DOHH2 (cell line): ENCODE measurements around the gene EFNA5.

ENCODE experiments used
- H3F3A ChIP-seq: fragments of 200-600 bp; sonication (generic), shearing (Covaris generic); 2 replicates; pipeline ENCODE4 v1.6.0; 2016; ENCODE audit warnings: antibody characterized with exemption, mild to moderate bottlenecking; ENCODE audit not compliant: control insufficient read depth, insufficient read depth
- H3K27ac ChIP-seq: fragments of 200-600 bp; sonication (generic); 2 replicates; pipeline ENCODE4 v1.5.1; 2014; ENCODE audit warnings: low read depth, mild to moderate bottlenecking, low read length, moderate library complexity
- H3K27me3 ChIP-seq: fragments of 200-600 bp; sonication (generic); 2 replicates; pipeline ENCODE4 v1.6.1; 2014; ENCODE audit warnings: mild to moderate bottlenecking, low read length, mixed read lengths; ENCODE audit not compliant: control insufficient read depth
- H3K36me3 ChIP-seq: fragments of 200-600 bp; sonication (generic); 2 replicates; pipeline ENCODE4 v1.6.1; 2014; ENCODE audit warnings: mild to moderate bottlenecking, low read length, moderate library complexity, mixed read lengths; ENCODE audit not compliant: control insufficient read depth
- H3K4me1 ChIP-seq: fragments of 200-600 bp; sonication (generic); 2 replicates; pipeline ENCODE4 v1.6.1; 2014; ENCODE audit warnings: mild to moderate bottlenecking, low read length, mixed read lengths; ENCODE audit not compliant: control insufficient read depth
- H3K4me2 ChIP-seq: fragments of 200-600 bp; sonication (generic); 2 replicates; pipeline ENCODE4 v1.6.0; 2014; ENCODE audit warnings: mild to moderate bottlenecking, low read length, moderate library complexity
- H3K4me3 ChIP-seq: fragments of 200-600 bp; sonication (generic); 2 replicates; pipeline ENCODE4 v1.5.1; 2014; ENCODE audit warnings: mild to moderate bottlenecking, low read length, mixed read lengths
- H3K79me2 ChIP-seq: fragments of 200-600 bp; sonication (generic); 2 replicates; pipeline ENCODE4 v1.6.1; 2014; ENCODE audit warnings: mild to moderate bottlenecking, low read length, mixed read lengths; ENCODE audit not compliant: control insufficient read depth
- H3K9me2 ChIP-seq: fragments of 200-600 bp; sonication (generic); replicated peaks from 2 replicates; pipeline ENCODE4 v1.6.1; 2014; ENCODE audit warnings: mild to moderate bottlenecking, low read length, mixed read lengths; ENCODE audit not compliant: control insufficient read depth
- H3K9me3 ChIP-seq: fragments of 200-600 bp; sonication (generic); 2 replicates; pipeline ENCODE4 v1.6.1; 2014; ENCODE audit warnings: antibody characterized with exemption, low read length, mixed read lengths; ENCODE audit not compliant: control insufficient read depth, insufficient read depth
- H4K20me1 ChIP-seq: fragments of 200-600 bp; sonication (generic); 2 replicates; pipeline ENCODE4 v1.6.0; 2014; ENCODE audit warnings: low read depth, mild to moderate bottlenecking, antibody characterized with exemption, low read length, moderate library complexity; ENCODE audit not compliant: control insufficient read depth, insufficient read depth
- EZH2phosphoT487 ChIP-seq: fragments of 200-600 bp; sonication (generic); IDR thresholded peaks from 2 replicates; pipeline ENCODE4 v1.6.1; 2017; ENCODE audit warnings: borderline replicate concordance, mild to moderate bottlenecking, antibody characterized with exemption, low read length, moderate library complexity, mixed read lengths
- TF ChIP-seq, protein P1 (sequence below): fragments of 200-600 bp; sonication (generic); IDR thresholded peaks from one replicate; pipeline ENCODE4 v1.5.1; 2014; ENCODE audit warnings: antibody characterized with exemption, mild to moderate bottlenecking, low read depth, low read length; ENCODE audit not compliant: poor library complexity, severe bottlenecking

EFNA5 gene

DNA sequence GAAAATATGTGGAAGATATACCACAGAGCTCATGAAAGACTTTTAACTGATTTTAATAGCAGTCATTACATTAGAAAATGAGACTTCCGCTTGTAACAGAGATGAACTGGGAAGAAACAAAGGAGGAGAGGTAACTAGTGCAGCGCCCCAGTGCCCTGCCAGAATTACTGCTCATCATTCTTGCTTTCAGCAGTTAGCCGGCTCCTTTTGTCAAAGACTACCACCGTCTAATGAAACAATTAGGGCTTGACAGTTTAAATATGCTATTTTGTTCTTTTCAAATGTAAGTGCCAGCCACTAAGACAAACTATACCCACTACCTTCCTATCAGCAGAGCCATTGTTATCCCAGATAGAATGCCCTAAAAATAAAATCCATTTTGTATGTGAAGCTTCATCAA lies 328.4 kb downstream of the EFNA5 start:
- no peak overlapping the region for H3K27ac ChIP-seq
- no peaks in the 10 kb centered on the region for H4K20me1 ChIP-seq
- H3K79me2 ChIP-seq, result no peaks in the 10 kb centered on the region
- H3K9me3 ChIP-seq, result no peaks in the 10 kb centered on the region
- H3K4me1 ChIP-seq, result no peaks in the 10 kb centered on the region
- no peak overlapping the region for H3K4me3 ChIP-seq
- no peaks in the 10 kb centered on the region for H3K27me3 ChIP-seq
- H3K4me2 ChIP-seq, result no peak overlapping the region
- H3K9me2 ChIP-seq, result no peaks in the 10 kb centered on the region
- H3K36me3 ChIP-seq, result no peaks in the 10 kb centered on the region
- no peak for TF ChIP-seq EZH2phosphoT487
- TF ChIP-seq, protein P1, sequence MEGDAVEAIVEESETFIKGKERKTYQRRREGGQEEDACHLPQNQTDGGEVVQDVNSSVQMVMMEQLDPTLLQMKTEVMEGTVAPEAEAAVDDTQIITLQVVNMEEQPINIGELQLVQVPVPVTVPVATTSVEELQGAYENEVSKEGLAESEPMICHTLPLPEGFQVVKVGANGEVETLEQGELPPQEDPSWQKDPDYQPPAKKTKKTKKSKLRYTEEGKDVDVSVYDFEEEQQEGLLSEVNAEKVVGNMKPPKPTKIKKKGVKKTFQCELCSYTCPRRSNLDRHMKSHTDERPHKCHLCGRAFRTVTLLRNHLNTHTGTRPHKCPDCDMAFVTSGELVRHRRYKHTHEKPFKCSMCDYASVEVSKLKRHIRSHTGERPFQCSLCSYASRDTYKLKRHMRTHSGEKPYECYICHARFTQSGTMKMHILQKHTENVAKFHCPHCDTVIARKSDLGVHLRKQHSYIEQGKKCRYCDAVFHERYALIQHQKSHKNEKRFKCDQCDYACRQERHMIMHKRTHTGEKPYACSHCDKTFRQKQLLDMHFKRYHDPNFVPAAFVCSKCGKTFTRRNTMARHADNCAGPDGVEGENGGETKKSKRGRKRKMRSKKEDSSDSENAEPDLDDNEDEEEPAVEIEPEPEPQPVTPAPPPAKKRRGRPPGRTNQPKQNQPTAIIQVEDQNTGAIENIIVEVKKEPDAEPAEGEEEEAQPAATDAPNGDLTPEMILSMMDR, result no peak
- H3F3A ChIP-seq, result no peaks in the 10 kb centered on the region

DNA sequence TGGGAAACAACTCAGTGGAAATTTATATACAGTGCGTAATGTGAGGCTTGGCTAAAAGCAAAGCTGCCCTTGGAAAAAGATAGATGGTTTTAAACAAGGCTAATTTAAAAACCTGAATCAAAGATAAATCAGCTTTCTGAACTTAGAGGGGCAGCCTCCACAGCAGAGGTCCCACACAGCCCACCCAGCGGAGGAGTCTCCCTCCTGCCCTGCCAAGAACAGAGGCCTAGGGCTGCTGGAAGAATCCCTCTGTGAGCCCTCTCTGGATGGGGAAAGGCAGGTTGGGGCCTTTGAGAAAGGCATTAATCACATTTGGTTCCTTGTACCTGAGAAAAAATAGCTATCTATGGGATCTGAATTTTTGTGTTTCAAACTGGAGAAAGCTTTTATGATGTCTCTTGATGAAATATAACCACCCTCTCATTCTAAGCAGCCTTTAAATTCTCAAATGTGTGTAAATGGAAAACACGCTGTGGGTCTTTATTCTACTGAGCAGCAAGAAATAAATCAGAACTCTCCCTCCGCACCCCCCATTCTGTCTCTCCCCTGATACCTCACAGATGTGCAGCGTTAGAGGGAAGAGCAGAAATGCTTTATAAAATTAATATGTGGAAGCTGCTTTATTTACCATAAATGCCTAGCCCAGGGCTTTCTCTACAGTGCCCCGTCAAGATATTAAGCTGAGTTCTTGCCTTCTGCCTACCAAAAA lies 329.2 kb downstream of the EFNA5 start:
- no peak overlapping the region for H3K4me2 ChIP-seq
- no peaks in the 10 kb centered on the region for H3K9me2 ChIP-seq

DNA sequence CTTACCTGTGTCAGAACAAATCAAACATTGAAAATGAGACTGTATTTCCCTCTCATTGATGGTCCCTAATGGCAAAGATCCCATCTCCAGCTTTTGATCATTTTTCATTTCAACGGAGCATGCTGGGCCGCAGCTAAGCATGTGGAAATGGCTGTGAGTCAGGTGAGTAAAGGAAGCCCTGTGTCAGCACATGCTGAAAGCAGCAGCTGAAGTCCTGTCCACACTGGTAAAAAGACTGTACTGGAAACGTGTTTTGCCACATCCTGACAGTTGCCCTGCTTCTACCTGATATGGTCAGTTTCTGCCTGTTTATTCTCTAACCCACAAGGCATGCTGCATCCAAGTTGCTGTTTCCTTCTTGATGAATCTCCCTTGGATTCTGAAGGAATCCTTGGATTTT lies 330.1 kb downstream of the EFNA5 start:
- no peak overlapping the region for H3K4me3 ChIP-seq
- H3K27ac ChIP-seq, result no peak overlapping the region
- H3K79me2 ChIP-seq, result no peaks in the 10 kb centered on the region
- no peaks in the 10 kb centered on the region for H3K27me3 ChIP-seq
- no peaks in the 10 kb centered on the region for H3K36me3 ChIP-seq
- no peaks in the 10 kb centered on the region for H4K20me1 ChIP-seq
- no peaks in the 10 kb centered on the region for H3K9me3 ChIP-seq
- H3K9me2 ChIP-seq, result no peaks in the 10 kb centered on the region
- TF ChIP-seq EZH2phosphoT487, result no peak
- TF ChIP-seq, protein P1, result no peak
- no peaks in the 10 kb centered on the region for H3K4me1 ChIP-seq
- no peak overlapping the region for H3K4me2 ChIP-seq
- no peaks in the 10 kb centered on the region for H3F3A ChIP-seq

More for the DNA sequence above, 329.2 kb downstream of the EFNA5 start:
- Histone ChIP-seq H3F3A (no peaks in the 10 kb centered on the region), H3K4me3 (no peak overlapping the region), H3K27ac (no peak overlapping the region), H3K79me2 (no peaks in the 10 kb centered on the region), H3K27me3 (no peaks in the 10 kb centered on the region), H3K36me3 (no peaks in the 10 kb centered on the region), H3K4me1 (no peaks in the 10 kb centered on the region), H4K20me1 (no peaks in the 10 kb centered on the region), H3K9me3 (no peaks in the 10 kb centered on the region)
- TF ChIP-seq EZH2phosphoT487, result no peak
- TF ChIP-seq, protein P1, result no peak
